GM18519 (cell line): ENCODE data around the gene FOXM1.

Experiments
- ATAC-seq: cut with Tn5 transposase; IDR thresholded peaks from one replicate; pipeline ENCODE4 v1.9.1; 2021; ENCODE audit warnings: mild to moderate bottlenecking, moderate library complexity; ENCODE audit not compliant: unreplicated experiment, low FRiP score

FOXM1 gene

GRCh38 chr12:2844786-2845185 lies 32.2 kb downstream of the FOXM1 start:
- no peak for ATAC-seq

DNA sequence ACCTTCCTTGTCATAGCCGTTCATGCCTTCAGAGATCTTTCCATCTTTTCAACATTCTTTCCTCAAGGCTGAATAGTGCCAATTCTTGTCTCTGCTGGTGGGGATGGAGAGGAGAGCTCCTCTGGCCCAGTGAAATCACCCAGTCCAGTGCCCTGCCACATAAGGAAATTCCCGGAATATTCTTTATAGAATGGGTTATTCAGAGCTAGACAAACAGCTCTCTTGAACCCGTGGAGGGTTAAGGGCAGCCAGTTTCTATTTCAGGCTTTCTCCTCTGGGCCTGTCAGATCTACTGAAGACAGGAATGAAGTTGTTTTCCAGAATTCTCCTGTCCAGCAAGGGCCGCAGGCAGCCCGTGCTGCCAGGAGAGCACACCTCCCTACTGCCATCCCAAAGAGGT lies 34.0 kb downstream of the FOXM1 start:
- no peak for ATAC-seq

DNA sequence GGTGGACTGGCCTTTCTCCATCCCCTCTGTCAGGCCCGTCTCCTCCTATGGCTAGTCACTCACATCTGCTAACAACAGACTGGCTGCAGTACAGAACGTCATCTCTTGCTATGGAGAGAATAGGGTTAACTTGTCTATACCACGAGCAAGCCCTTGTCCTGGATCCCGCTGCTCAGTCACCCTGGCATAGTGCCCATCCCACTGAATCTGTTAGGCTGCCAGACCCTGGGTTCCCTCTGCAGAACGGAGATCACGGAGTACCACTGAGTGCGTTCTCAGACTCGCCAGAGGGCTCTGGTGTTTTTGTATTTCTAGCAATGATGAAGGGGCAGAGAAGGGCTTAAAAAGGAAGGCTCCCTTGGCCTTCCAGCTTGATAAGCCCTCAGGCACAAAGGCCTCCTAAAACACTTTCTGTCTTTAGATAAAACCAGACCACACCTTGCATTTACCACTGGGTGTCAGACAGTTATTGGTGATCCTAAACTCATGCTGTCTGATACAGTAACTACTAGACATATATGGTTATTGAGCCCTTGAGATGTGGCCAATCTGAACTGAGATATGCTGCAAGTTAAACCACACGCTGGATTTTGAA lies 35.8 kb downstream of the FOXM1 start:
- ATAC-seq = no peak

DNA sequence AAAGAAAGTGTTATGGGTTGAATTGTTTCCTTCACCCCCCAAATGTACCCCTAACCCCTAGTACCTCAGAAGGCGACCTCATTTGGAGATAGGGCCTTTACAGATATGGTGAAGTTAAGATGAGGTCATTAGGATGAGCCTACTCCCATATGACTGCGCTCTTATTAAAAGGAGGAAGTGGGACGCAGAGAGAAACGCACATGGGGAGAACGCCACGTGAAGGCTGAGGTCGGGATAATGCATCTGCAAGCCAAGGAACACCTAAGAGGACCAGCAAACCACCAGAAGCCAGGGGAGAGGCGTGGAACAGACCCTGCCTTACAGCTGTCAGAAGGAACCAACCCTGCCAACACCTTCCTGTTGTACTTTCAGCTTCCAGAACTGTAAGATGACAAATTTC lies 40.4 kb downstream of the FOXM1 start:
- no peak for ATAC-seq

- ATAC-seq = no peak
Measured at GRCh38 chr12:2835691-2836403, 41.1 kb downstream of the FOXM1 start.

- no peak for ATAC-seq
Measured at GRCh38 chr12:2834581-2835491, 42.1 kb downstream of the FOXM1 start, which contains the start of gene NRIP2. Gene NRIP2 (minus strand): TSS chr12:2835035. CDS start chr12:2834983, 52 bp downstream.

- ATAC-seq = no peak
Measured at GRCh38 chr12:2833810-2834209, 43.2 kb downstream of the FOXM1 start.

- no peak for ATAC-seq
Measured at GRCh38 chr12:2833327-2833726, 43.6 kb downstream of the FOXM1 start.

GRCh38 chr12:2832550-2833127 lies 44.3 kb downstream of the FOXM1 start:
- no peak for ATAC-seq

- no peak for ATAC-seq
Measured at GRCh38 chr12:2829275-2829674, 47.7 kb downstream of the FOXM1 start.

DNA sequence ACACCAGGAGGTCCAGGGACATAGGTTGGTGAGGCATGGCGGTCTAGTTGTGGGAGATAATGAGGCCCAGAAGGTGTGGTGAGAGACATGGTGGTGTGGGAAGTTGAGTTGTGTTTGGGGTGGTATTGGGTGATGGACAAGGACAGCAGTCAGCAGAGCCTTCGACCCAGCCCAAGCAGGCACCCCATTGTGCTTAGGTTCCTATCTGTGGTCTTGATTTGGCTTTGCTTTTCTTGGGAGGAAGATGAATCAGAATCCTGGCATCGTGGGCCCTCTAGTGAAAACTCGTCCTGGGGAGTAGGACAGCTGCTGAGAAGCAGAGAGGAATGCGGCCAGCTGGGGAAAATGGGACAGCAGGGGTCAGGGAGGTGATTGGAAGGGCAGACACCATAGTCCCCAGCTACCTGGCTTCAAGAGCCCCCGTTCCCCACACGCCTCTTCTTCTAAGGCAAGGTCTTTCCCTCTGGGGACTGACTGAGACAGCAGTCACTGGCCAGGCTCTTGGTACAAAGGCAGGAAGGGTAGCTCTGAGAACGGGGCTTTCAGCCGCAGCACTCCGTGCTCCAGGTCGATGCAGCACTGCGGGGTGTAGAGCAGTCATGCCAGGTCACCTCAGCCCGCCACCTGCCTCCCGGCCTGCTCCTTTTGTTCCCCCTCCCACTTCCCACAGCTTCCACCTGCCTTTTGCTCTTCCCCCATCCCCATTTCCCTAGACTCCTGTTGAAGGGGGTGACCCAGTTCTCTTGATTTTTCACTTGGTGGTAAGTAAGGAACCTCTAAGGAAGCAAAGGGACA lies 50.1 kb downstream of the FOXM1 start:
- no peak for ATAC-seq

GRCh38 chr12:2826036-2826435 lies 50.9 kb downstream of the FOXM1 start:
- no peak for ATAC-seq

- ATAC-seq = no peak
Measured at GRCh38 chr12:2825132-2825531, 51.8 kb downstream of the FOXM1 start.

GRCh38 chr12:2824541-2824940 lies 52.4 kb downstream of the FOXM1 start:
- no peak for ATAC-seq

DNA sequence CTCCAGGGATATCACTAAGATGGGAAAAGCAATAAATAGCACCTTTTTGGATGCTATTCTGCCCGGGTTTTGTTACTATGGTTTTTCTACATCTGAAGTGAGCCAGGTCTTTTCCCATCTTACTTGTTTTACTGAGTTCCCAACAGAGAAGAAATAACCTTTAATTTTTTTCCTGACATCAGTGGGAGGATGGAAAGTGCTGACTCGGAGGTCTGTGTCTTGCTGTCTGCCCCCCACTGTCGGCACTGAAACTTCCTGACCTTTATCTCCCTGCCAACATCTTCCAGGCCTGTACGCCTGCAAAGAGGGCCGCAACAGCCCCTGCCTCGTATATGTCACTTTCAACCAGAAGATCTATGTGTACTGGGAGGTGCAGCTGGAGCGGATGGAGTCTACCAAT lies 53.5 kb downstream of the FOXM1 start:
- ATAC-seq = no peak

- ATAC-seq = no peak
Measured at GRCh38 chr12:2820432-2820831, 56.5 kb downstream of the FOXM1 start.

DNA sequence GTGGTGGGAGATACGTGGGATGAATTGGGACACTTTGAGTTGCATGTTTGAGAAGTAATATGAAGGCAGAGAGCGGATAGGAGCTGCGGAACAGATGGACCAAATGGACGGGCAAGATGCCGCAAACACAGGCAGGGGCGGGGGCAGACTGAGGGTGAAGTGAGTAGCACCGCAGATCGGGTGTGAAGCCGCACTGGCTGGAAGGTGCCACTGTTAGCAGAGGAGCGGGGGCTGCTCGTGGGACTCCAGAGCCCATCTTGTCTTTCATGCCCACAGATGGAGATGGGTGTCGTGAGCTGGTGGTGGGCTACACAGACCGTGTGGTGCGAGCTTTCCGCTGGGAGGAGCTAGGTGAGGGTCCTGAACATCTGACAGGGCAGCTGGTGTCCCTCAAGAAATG lies 57.2 kb downstream of the FOXM1 start:
- no peak for ATAC-seq

DNA sequence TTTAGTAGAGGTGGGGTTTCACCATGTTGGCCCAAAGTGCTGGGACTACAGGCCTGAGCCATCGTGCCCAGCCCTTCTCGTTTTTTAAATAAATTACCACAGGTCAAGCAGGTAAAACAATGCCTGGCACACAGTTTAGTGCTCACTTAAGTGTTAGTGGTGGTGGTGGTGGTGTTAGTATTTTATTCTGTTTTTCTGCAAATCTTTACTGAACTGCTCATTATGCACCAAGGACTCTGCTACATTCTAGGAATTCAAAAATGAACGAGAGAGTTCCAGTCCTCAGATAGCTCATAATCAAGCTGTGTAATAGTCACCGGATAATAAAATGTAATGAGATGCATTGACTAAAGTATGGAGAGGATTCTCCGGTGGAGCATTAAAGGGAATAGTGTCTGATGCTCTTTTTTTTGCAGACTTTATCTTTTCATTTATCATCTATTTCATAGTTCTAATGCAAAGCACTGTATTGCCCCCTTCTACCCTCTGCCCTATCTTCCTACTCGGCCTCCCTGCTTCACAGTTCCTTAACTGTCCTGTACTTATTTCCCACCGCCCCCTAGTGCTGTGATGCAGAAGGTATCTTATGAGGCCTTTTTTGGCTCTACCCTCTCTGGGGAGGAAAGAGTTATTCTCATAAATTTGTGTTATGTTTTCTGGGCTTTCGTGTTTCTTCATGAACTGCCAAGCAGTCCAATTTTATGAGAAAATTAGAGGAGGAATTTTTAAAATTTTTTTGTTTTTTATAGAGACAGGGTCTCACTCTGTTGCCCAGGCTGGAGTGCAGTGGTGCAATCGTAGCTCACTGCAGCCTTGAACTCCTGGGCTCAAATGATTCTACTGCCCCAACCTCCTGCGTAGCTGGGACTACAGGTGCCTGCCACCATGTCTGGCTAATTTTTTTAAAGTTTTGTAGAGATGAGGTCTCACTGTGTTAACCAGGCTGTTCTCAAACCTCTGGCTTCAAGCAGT lies 63.5 kb downstream of the FOXM1 start:
- no peak for ATAC-seq
